GM04503 (cell line): ENCODE measurements around the gene GMCL2.
A peak's percentile ranks its signal among the peaks of the same experiment; 100 is the strongest.
"Not testable (repeated sequence)": the region's sequence is repeated elsewhere in the genome, so short reads cannot be mapped to it uniquely, and the experiment has no call there.

Source experiments
- DNase-seq: peaks from one replicate; pipeline ENCODE4 v3.0.0-alpha.2; 2012; ENCODE audit warnings: low read depth

GMCL2 gene

GRCh38 chr5:178187014-178187413 is at the start of gene GMCL2:
Gene GMCL2, minus strand, starts transcription at chr5:178187371. Its CDS starts 72 bp downstream, at chr5:178187299.
- DNase-seq, result no peak

GRCh38 chr5:178236679-178237078 is 49.5 kb upstream of the GMCL2 start:
- DNase-seq, result no peak

- no peak for DNase-seq
Observed at GRCh38 chr5:178236126-178236525, 49.0 kb upstream of the GMCL2 start.

GRCh38 chr5:178235588-178235974 is 48.4 kb upstream of the GMCL2 start:
- no peak for DNase-seq

- DNase-seq, result no peak
Observed at GRCh38 chr5:178234750-178235587, 47.8 kb upstream of the GMCL2 start.

- no peak for DNase-seq
Observed at GRCh38 chr5:178234121-178234749, 47.1 kb upstream of the GMCL2 start.

GRCh38 chr5:178232920-178233429 is 45.8 kb upstream of the GMCL2 start:
- DNase-seq, result no peak

- DNase-seq, result no peak
Observed at GRCh38 chr5:178232124-178232919, 45.2 kb upstream of the GMCL2 start, which contains the start of gene PHYKPL. Gene PHYKPL, minus strand, starts transcription at chr5:178232802. Its CDS starts 252 bp downstream, at chr5:178232550.

GRCh38 chr5:178231539-178232123 is 44.5 kb upstream of the GMCL2 start:
- DNase-seq, result no peak

GRCh38 chr5:178230879-178231538 is 43.8 kb upstream of the GMCL2 start:
- DNase-seq, result peak; percentile 61

GRCh38 chr5:178229861-178230260 is 42.7 kb upstream of the GMCL2 start:
- no peak for DNase-seq

GRCh38 chr5:178229111-178229510 is 41.9 kb upstream of the GMCL2 start:
- DNase-seq, result not testable (repeated sequence)

- DNase-seq, result no peak
Observed at GRCh38 chr5:178228609-178229008, 41.4 kb upstream of the GMCL2 start.

GRCh38 chr5:178227929-178228328 is 40.8 kb upstream of the GMCL2 start:
- DNase-seq, result no peak

- no peak for DNase-seq
Observed at GRCh38 chr5:178227138-178227659, 40.0 kb upstream of the GMCL2 start.

GRCh38 chr5:178225174-178225573 is 38.0 kb upstream of the GMCL2 start:
- DNase-seq, result no peak

GRCh38 chr5:178224403-178224802 is 37.2 kb upstream of the GMCL2 start:
- no peak for DNase-seq

- DNase-seq, result no peak
Observed at GRCh38 chr5:178223828-178224335, 36.7 kb upstream of the GMCL2 start.

GRCh38 chr5:178223196-178223773 is 36.1 kb upstream of the GMCL2 start:
- DNase-seq, result no peak

- no peak for DNase-seq
Observed at GRCh38 chr5:178222292-178222691, 35.1 kb upstream of the GMCL2 start.

- no peak for DNase-seq
Observed at GRCh38 chr5:178221853-178222252, 34.7 kb upstream of the GMCL2 start.
